Fibroblast of lung (primary cell): ENCODE data around the gene NKTR.

Experiments
- CTCF ChIP-seq, 2 donors: IDR thresholded peaks in 1 of 2; conservative IDR thresholded peaks in 1 of 2; 1 replicate in 1 of 2; 2 replicates in 1 of 2; pipeline ENCODE4 v1.5.1; 2011 to 2012; ENCODE audit warnings: low read length in 2 of 2, control low read depth in 1 of 2, inconsistent platforms in 1 of 2, low read depth in 1 of 2, mild to moderate bottlenecking in 1 of 2
- EZH2 ChIP-seq: IDR thresholded peaks from 2 replicates; pipeline ENCODE4 v1.5.1; 2012; ENCODE audit warnings: low read length, control low read depth, mild to moderate bottlenecking; ENCODE audit errors: missing control alignments

GRCh38 chr3:42589382-42590109, 10.9 kb upstream of the NKTR start:
- TF ChIP-seq CTCF (conservative IDR thresholded peaks at IDR 0.05 in 1 of 2, IDR thresholded peaks at IDR 0.05 in 1 of 2; ENCODE audit: low read depth in 1 of 2, low read length in 2 of 2) (no peak), EZH2 (no peak)
